H9 (cell line): Measurements from ENCODE around the gene ABHD17C. TPM values are rescaled to one million over a fixed set of nuclear protein-coding genes. Genes with fewer than 3 reads are reported as not detected.

ENCODE experiments used
- DNase-seq: peaks from one replicate; pipeline ENCODE4 v3.0.0-alpha.2; 2017
- H2AFZ ChIP-seq: one replicate; pipeline ENCODE4 v1.6.1; 2013; ENCODE audit warnings: mild to moderate bottlenecking, low read length, control low read depth, moderate library complexity
- H2AK5ac ChIP-seq: 2 replicates; pipeline ENCODE4 v1.6.1; 2013; ENCODE audit warnings: low read length, control low read depth, mixed read lengths; ENCODE audit not compliant: insufficient read length
- H2BK120ac ChIP-seq: one replicate; pipeline ENCODE4 v1.6.1; 2013; ENCODE audit warnings: low read depth, mild to moderate bottlenecking, low read length, control low read depth, inconsistent platforms; ENCODE audit not compliant: poor library complexity, severe bottlenecking
- H2BK12ac ChIP-seq: 2 replicates; pipeline ENCODE4 v1.6.1; 2013; ENCODE audit warnings: low read length, control low read depth, mixed read lengths, low read depth; ENCODE audit not compliant: insufficient read length
- H2BK15ac ChIP-seq: 2 replicates; pipeline ENCODE4 v1.6.1; 2013; ENCODE audit warnings: low read depth, low read length, control low read depth
- H2BK20ac ChIP-seq: one replicate; pipeline ENCODE4 v1.6.1; 2013; ENCODE audit warnings: low read depth, mild to moderate bottlenecking, low read length, control low read depth, inconsistent platforms; ENCODE audit not compliant: poor library complexity, severe bottlenecking
- H2BK5ac ChIP-seq: 2 replicates; pipeline ENCODE4 v1.6.1; 2013; ENCODE audit warnings: low read length, control low read depth, mixed read lengths; ENCODE audit not compliant: insufficient read length
- H3K14ac ChIP-seq: 2 replicates; pipeline ENCODE4 v1.6.1; 2013; ENCODE audit warnings: low read length, control low read depth; ENCODE audit not compliant: insufficient read depth
- H3K18ac ChIP-seq: 2 replicates; pipeline ENCODE4 v1.6.1; 2013; ENCODE audit warnings: low read depth, mild to moderate bottlenecking, mixed read lengths, low read length, control low read depth; ENCODE audit not compliant: insufficient read length
- H3K23ac ChIP-seq: 2 replicates; pipeline ENCODE4 v1.6.1; 2013; ENCODE audit warnings: low read length, control low read depth, mixed read lengths, low read depth; ENCODE audit not compliant: insufficient read length
- H3K23me2 ChIP-seq: 2 replicates; pipeline ENCODE4 v1.6.1; 2013; ENCODE audit warnings: low read depth, mild to moderate bottlenecking, mixed read lengths, low read length, control low read depth; ENCODE audit not compliant: insufficient read length, poor library complexity, severe bottlenecking
- H3K27ac ChIP-seq: 2 replicates; pipeline ENCODE4 v1.5.1; 2013; ENCODE audit warnings: low read length, control low read depth, mixed read lengths, low read depth; ENCODE audit not compliant: insufficient read length
- H3K27me3 ChIP-seq: 2 replicates; pipeline ENCODE4 v1.6.1; 2013; ENCODE audit warnings: low read length, control low read depth, inconsistent platforms; ENCODE audit not compliant: insufficient read depth
- H3K4ac ChIP-seq: 2 replicates; pipeline ENCODE4 v1.6.1; 2013; ENCODE audit warnings: low read depth, mild to moderate bottlenecking, control low read depth, inconsistent platforms, low read length, moderate library complexity
- H3K4me1 ChIP-seq: 2 replicates; pipeline ENCODE4 v1.6.1; 2013; ENCODE audit warnings: low read length, control low read depth, inconsistent platforms; ENCODE audit not compliant: insufficient read depth
- H3K4me2 ChIP-seq: 2 replicates; pipeline ENCODE4 v1.6.1; 2013; ENCODE audit warnings: low read length, control low read depth, mixed read lengths; ENCODE audit not compliant: insufficient read length, insufficient read depth
- H3K56ac ChIP-seq: 2 replicates; pipeline ENCODE4 v1.6.1; 2013; ENCODE audit warnings: low read depth, mild to moderate bottlenecking, mixed read lengths, low read length, control low read depth; ENCODE audit not compliant: insufficient read length
- H3K79me1 ChIP-seq: 2 replicates; pipeline ENCODE4 v1.6.1; 2013; ENCODE audit warnings: low read depth, mild to moderate bottlenecking, moderate library complexity, low read length, control low read depth, inconsistent platforms; ENCODE audit not compliant: insufficient read depth, poor library complexity, severe bottlenecking
- H3K79me2 ChIP-seq: 2 replicates; pipeline ENCODE4 v1.6.1; 2013; ENCODE audit warnings: low read length, control low read depth, inconsistent platforms; ENCODE audit not compliant: insufficient read depth
- H3K9ac ChIP-seq: 2 replicates; pipeline ENCODE4 v1.6.1; 2013; ENCODE audit warnings: low read length, control low read depth, mixed read lengths; ENCODE audit not compliant: insufficient read length; ENCODE audit errors: extremely low read depth
- H3K9me3 ChIP-seq: one replicate; pipeline ENCODE4 v1.6.1; 2013; ENCODE audit warnings: low read depth, low read length, inconsistent platforms; ENCODE audit not compliant: control insufficient read depth
- H3T11ph ChIP-seq: one replicate; pipeline ENCODE4 v1.6.1; 2013; ENCODE audit warnings: mild to moderate bottlenecking, low read length, control low read depth, inconsistent platforms
- H4K20me1 ChIP-seq: one replicate; pipeline ENCODE4 v1.6.1; 2013; ENCODE audit not compliant: control insufficient read depth, insufficient read length, insufficient read depth
- H4K5ac ChIP-seq: 2 replicates; pipeline ENCODE4 v1.6.1; 2013; ENCODE audit warnings: low read depth, mild to moderate bottlenecking, mixed read lengths, low read length, control low read depth; ENCODE audit not compliant: insufficient read length
- H4K8ac ChIP-seq: replicated peaks from 2 replicates; pipeline ENCODE4 v1.6.1; 2013; ENCODE audit warnings: low read length, control low read depth, mixed read lengths, low read depth; ENCODE audit not compliant: insufficient read length
- H4K91ac ChIP-seq: 2 replicates; pipeline ENCODE4 v1.6.1; 2013; ENCODE audit warnings: low read depth, mild to moderate bottlenecking, moderate library complexity, mixed read lengths, low read length, control low read depth; ENCODE audit not compliant: insufficient read length
- H3K27ac Mint-ChIP-seq, 3 experiments: 2 replicates in 2 of 3; 3 replicates in 1 of 3; pipeline ENCODE4 v1.8.0; 2020 to 2021; ENCODE audit warnings: mixed read lengths in 3 of 3, mild to moderate bottlenecking in 1 of 3, moderate library complexity in 1 of 3
- H3K27me3 Mint-ChIP-seq: 2 replicates; pipeline ENCODE4 v1.8.0; 2021; ENCODE audit warnings: low read depth, mild to moderate bottlenecking, moderate library complexity, mixed read lengths
- H3K36me3 Mint-ChIP-seq, 3 experiments: 2 replicates in 2 of 3; 3 replicates in 1 of 3; pipeline ENCODE4 v1.8.0; 2020 to 2021; ENCODE audit warnings: low read depth in 3 of 3, mixed read lengths in 3 of 3; ENCODE audit not compliant: insufficient read depth in 1 of 3
- H3K4me1 Mint-ChIP-seq, 2 experiments: 2 replicates each; pipeline ENCODE4 v1.8.0; 2020; ENCODE audit warnings: mixed read lengths in 2 of 2
- H3K4me3 Mint-ChIP-seq, 2 experiments: 2 replicates in 1 of 2; 3 replicates in 1 of 2; pipeline ENCODE4 v1.8.0; 2020 to 2021; ENCODE audit warnings: mild to moderate bottlenecking in 2 of 2, mixed read lengths in 2 of 2, moderate library complexity in 1 of 2
- H3K9me3 Mint-ChIP-seq, 2 experiments: 2 replicates in 1 of 2; 3 replicates in 1 of 2; pipeline ENCODE4 v1.8.0; 2020; ENCODE audit warnings: mild to moderate bottlenecking in 2 of 2, mixed read lengths in 2 of 2, moderate library complexity in 1 of 2
- CTCF ChIP-seq: fragments of 200-600 bp; sonication (generic); conservative IDR thresholded peaks from 3 replicates; pipeline ENCODE4 v1.8.0; 2021; ENCODE audit warnings: antibody characterized with exemption, mild to moderate bottlenecking
- WGBS: extraction: QIAGEN DNeasy Blood & Tissue Kit; methylation state at CpG from one replicate; pipeline ENCODE4 v1.1.7; 2013; ENCODE audit warnings: missing lambda C conversion rate, low lambda C conversion rate, mixed read lengths; ENCODE audit not compliant: insufficient read length; ENCODE audit errors: extremely low coverage; 5-methylcytosine and 5-hydroxymethylcytosine counted together
- total RNA-seq: library from RNA; stranded (reverse); gene quantifications from 2 replicates; pipeline ENCODE4 v1.2.1, GENCODE V29; 2021

ABHD17C gene
- total RNA-seq, 1 experiment from 2014 or later = 21.5 TPM

- peaks cover 18% of the 10 kb centered on the region for H3K23me2 ChIP-seq
- no peaks in the 10 kb centered on the region for H3K9me3 Mint-ChIP-seq
- no peak overlapping the region for H2BK12ac ChIP-seq
Observed at GRCh38 chr15:80779658-80780415, 84.7 kb downstream of the ABHD17C start.

More at GRCh38 chr15:80779658-80780415, 84.7 kb downstream of the ABHD17C start:
- no peak for TF ChIP-seq CTCF
- H2BK20ac ChIP-seq = no peak overlapping the region
- Mint-ChIP-seq H3K4me1 (peaks cover 12% of the 10 kb centered on the region in 2 experiments), H3K36me3 (no peaks in the 10 kb centered on the region), H3K4me3 (peak overlapping the region; percentile 62 to 81), H3K27me3 (peaks cover 73% of the 10 kb centered on the region), H3K27ac (no peak overlapping the region; a peak in 1 of 7 replicates)
- no peak overlapping the region; the same call in 1 of the 2 replicates for H3K14ac ChIP-seq
- no peak overlapping the region for H4K5ac ChIP-seq
- no peaks in the 10 kb centered on the region for H3K9me3 ChIP-seq
- H2AK5ac ChIP-seq = no peak overlapping the region
- DNase-seq = peak; percentile 54
- H3K27me3 ChIP-seq = peaks cover 8% of the 10 kb centered on the region; the same call in 1 of the 2 replicates
- H3K4ac ChIP-seq = no peak overlapping the region
- H3K18ac ChIP-seq = no peak overlapping the region
- no peak overlapping the region for H2BK5ac ChIP-seq
- H3T11ph ChIP-seq = no peak overlapping the region
- H3K23ac ChIP-seq = no peak overlapping the region
- no peak overlapping the region for H2BK15ac ChIP-seq
- H2BK120ac ChIP-seq = no peak overlapping the region
- H3K4me1 ChIP-seq = no peaks in the 10 kb centered on the region
- no CpG with 5 or more reads among the region's 45 CpGs for WGBS
- no peak overlapping the region for H3K27ac ChIP-seq
- H3K79me1 ChIP-seq = no peaks in the 10 kb centered on the region
- H3K4me2 ChIP-seq = peak overlapping the region; percentile 94
- H3K9ac ChIP-seq = no peak overlapping the region
- H2AFZ ChIP-seq = no peak overlapping the region
- H4K8ac ChIP-seq = no peak overlapping the region
- no peak overlapping the region for H3K56ac ChIP-seq
- no peak overlapping the region for H4K91ac ChIP-seq
- H4K20me1 ChIP-seq = no peaks in the 10 kb centered on the region
- no peaks in the 10 kb centered on the region for H3K79me2 ChIP-seq
